GM18870 (cell line): ENCODE data around the gene LSM14B.
"Not testable (repeated sequence)": the region's sequence is repeated elsewhere in the genome, so short reads cannot be mapped to it uniquely, and the experiment has no call there.

Experiments used
- ATAC-seq: cut with Tn5 transposase; IDR thresholded peaks from one replicate; pipeline ENCODE4 v1.9.1; 2021; ENCODE audit warnings: moderate library complexity; ENCODE audit not compliant: unreplicated experiment

LSM14B gene

GRCh38 chr20:62121776-62122653 is at the start of gene LSM14B:
TSS of gene LSM14B (plus strand) at chr20:62122475. CDS start at chr20:62122667, 192 bp downstream.
- peak; percentile 56 for ATAC-seq

GRCh38 chr20:62073323-62073722 is 49.0 kb upstream of the LSM14B start:
- ATAC-seq: no peak

DNA sequence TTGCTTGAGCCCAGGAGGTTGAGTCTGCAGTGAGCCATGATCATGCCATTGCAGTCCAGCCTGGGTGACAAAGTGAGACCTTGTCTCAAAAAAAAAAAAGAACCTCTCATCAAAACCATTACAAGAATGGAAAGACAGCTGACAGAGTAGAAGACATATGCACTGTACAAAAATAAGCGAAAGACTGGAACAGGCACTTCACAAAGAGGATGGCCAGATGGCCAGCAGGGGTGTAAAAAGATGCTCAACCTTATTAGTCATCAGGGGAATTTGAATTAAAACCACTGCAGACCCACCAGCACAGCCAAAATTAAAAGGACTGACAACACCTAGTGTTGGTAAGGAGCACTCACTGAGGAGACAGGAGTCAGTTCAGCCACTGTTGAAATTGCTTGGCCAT is 43.1 kb upstream of the LSM14B start:
- ATAC-seq: no peak

DNA sequence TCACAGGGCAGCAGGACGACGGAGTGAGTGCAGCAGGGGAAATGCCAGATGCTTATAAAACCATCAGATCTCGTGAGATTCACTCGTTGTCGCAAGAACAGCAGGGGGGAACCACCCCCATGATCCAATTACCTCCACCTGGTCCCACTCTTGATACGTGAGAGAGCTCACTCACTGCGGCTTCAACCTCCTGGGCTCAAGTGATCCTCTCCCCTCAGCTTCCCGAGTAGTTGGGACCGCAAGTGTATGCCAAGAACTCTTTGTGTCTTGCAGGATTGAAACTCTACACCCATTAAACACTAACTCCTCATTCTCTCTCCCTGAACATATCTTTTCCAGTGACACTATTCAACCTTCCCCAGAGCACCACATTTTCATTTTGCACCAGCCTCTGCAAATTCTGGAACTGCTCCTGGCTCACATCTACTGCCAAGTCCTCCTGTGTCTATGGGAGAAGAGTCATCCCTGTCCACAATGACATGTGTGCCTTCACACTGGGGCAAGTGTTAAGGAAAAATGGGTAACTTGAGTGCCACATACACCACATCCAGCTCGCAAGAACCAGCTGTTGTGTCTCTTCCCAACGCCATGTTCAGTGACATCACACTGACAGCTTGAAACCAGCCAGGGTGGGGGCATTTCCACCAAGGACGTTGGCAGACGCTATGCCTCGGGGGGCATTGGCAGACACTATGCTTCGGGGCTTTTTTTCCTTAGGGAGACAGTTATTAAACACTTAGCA is 41.9 kb upstream of the LSM14B start:
- no peak for ATAC-seq

GRCh38 chr20:62083312-62083711 is 39.0 kb upstream of the LSM14B start:
- no peak for ATAC-seq

DNA sequence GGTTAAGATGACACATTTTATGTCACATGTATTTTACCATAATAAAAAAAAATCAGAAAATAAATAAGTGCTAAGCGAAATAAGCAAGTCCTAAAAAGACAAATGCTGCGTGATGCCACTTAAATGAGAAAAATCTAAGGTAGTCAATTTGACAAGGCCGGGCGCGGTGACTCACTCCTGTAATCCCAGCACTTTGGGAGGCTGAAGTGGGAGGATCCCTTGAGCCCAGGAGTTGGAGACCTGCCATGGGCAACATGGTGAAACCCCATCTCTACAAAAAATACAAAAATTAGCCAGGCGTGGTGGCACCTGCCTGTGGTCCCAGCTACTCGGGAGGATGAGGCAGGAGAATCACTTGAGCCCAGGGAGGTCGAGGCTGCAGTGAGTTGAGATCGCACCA is 38.1 kb upstream of the LSM14B start:
- not testable (repeated sequence) for ATAC-seq

DNA sequence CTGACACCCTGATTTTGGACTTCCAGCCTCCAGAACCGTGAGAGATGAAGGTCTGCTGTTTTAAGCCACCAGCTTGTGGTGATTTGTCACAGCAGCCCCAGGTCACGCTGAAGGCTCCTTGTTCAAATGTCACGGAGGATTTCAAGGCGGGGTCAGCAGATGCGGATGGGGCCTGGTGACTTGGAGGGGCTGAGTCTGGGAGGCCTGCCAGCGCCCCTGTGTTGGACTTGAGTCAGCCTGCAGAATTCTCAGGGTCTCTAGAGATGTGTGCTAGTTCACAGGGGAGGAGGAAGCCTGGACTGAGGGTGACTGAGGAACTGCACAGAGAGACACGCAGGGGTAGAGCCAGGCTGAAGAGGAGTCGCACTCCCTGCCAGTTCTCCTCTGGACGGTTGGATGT is 37.1 kb upstream of the LSM14B start:
- ATAC-seq: no peak

DNA sequence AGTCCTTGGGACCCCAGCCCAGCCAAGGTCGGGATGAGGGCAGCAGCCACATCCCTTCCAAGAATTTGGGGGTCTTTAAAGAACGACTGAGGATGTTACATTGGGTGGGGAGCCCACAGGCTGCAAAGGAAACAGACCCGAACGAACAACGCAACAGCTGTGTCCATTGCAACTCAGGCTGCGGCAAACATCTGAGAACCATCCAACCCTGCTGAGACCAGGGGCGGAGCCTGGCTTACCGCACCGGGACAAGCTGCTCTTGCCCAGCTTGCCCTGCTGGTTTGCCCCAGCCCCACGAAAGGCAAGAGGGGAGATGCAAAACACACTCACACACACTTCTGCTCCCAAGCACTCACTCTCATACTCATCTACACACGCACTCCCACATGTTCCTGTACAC is 35.0 kb upstream of the LSM14B start:
- no peak for ATAC-seq

DNA sequence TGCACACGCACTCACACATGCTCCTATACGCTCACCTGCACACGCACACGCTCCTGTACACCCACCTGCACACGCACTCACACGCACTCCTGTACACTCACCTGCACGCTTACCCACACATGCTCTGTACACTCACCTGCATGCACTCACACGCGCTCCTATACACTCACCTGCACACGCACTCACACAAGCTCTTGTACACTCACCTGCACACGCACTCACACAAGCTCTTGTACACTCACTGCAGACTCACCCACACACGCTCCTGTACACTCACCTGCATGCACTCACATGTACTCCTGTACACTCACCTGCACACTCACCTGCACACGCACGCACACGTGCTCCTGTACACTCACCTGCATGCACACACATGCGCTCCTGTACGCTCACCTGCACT is 34.6 kb upstream of the LSM14B start:
- ATAC-seq: no peak

GRCh38 chr20:62088258-62089127 is 33.8 kb upstream of the LSM14B start:
- ATAC-seq: no peak

- ATAC-seq: no peak
These were observed 32.9 kb upstream of the LSM14B start for GRCh38 chr20:62089393-62089792.

GRCh38 chr20:62096421-62097380 is 25.6 kb upstream of the LSM14B start:
- no peak for ATAC-seq

- no peak for ATAC-seq
These were observed 24.3 kb upstream of the LSM14B start for GRCh38 chr20:62097881-62098407.

GRCh38 chr20:62101078-62101477 is 21.2 kb upstream of the LSM14B start:
- no peak for ATAC-seq

- ATAC-seq: no peak
These were observed 18.6 kb upstream of the LSM14B start for GRCh38 chr20:62103508-62104233.

GRCh38 chr20:62104234-62104789 is 18.0 kb upstream of the LSM14B start:
- no peak for ATAC-seq

- no peak for ATAC-seq
These were observed 17.4 kb upstream of the LSM14B start for GRCh38 chr20:62104791-62105345.

DNA sequence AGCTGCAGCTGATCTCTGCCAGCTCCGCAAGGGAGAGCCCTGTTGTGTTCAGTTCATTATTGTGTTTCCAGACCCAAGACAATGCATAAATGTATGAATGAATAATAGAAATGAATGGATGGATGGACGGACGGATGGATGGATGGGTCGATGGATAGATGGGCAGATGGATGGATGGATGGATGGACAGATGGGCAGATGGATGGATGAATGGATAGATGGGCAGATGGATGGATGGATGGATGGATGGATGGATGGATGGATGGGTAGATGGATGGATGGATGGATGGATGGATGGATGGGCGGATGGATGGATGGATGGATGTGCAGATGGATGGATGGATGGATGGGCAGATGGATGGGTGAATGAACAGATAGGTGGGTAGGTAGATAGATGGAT is 16.7 kb upstream of the LSM14B start:
- ATAC-seq: no peak

DNA sequence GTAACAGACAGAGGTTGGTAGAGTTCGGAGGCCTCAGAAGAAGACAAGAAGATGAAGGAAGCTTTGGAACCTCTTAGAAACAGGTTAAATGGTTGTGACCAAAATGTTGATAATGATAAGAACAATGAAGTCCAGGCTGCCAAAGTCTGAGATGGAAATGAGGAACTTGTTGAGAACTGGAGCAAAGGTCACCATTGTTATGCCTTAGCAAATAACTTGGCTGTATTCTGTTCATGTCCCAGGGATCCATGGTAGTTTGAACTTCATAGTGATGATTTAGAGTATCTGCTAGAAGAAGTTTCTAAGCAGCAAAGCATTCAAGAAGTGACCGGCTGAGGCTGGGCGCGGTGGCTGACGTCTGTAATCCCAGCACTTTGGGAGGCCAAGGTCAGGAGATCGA is 11.1 kb upstream of the LSM14B start:
- no peak for ATAC-seq
